OCI-LY1 (cell line): Measurements from ENCODE around the gene OR56A4.

Experiments
- H2AFZ ChIP-seq: fragments of 200-600 bp; sonication (generic), shearing (Covaris generic); 2 replicates; pipeline ENCODE4 v1.6.0; 2014; ENCODE audit warnings: antibody characterized with exemption, mild to moderate bottlenecking, low read length
- H3F3A ChIP-seq: fragments of 200-600 bp; sonication (generic), shearing (Covaris generic); 2 replicates; pipeline ENCODE4 v1.6.0; 2014; ENCODE audit warnings: mild to moderate bottlenecking, antibody characterized with exemption, low read length, moderate library complexity; ENCODE audit not compliant: insufficient read depth
- H3K27ac ChIP-seq: fragments of 200-600 bp; sonication (generic); 2 replicates; pipeline ENCODE4 v1.5.1; 2014; ENCODE audit warnings: low read length, mixed run types, mild to moderate bottlenecking, low read depth; ENCODE audit not compliant: poor library complexity, severe bottlenecking
- H3K27me3 ChIP-seq: fragments of 200-600 bp; sonication (generic); 2 replicates; pipeline ENCODE4 v1.6.0; 2014; ENCODE audit warnings: antibody characterized with exemption, mild to moderate bottlenecking, low read length, moderate library complexity; ENCODE audit not compliant: insufficient read depth
- H3K36me3 ChIP-seq: fragments of 200-600 bp; sonication (generic); 2 replicates; pipeline ENCODE4 v1.6.1; 2014; ENCODE audit warnings: mild to moderate bottlenecking, antibody characterized with exemption, low read length, moderate library complexity, mixed read lengths; ENCODE audit not compliant: insufficient read depth
- H3K4me1 ChIP-seq: fragments of 200-600 bp; sonication (generic); 2 replicates; pipeline ENCODE4 v1.5.1; 2014; ENCODE audit warnings: mild to moderate bottlenecking, low read length, moderate library complexity; ENCODE audit not compliant: insufficient read depth, severe bottlenecking
- H3K4me2 ChIP-seq: fragments of 200-600 bp; sonication (generic), shearing (Covaris generic); 2 replicates; pipeline ENCODE4 v1.6.1; 2014; ENCODE audit warnings: low read length
- H3K4me3 ChIP-seq: fragments of 200-600 bp; sonication (generic); 2 replicates; pipeline ENCODE4 v1.5.1; 2014; ENCODE audit warnings: low read length, low read depth, mild to moderate bottlenecking, mixed read lengths; ENCODE audit not compliant: poor library complexity, severe bottlenecking
- H3K79me2 ChIP-seq: fragments of 200-600 bp; shearing (Covaris generic); 2 replicates; pipeline ENCODE4 v1.6.1; 2016; ENCODE audit warnings: mixed run types, low read length, mixed read lengths; ENCODE audit not compliant: insufficient read depth
- H3K9ac ChIP-seq: fragments of 200-600 bp; sonication (generic), shearing (Covaris generic); 2 replicates; pipeline ENCODE4 v1.6.1; 2014; ENCODE audit warnings: mild to moderate bottlenecking, low read length, mixed read lengths
- H3K9me2 ChIP-seq: fragments of 200-600 bp; sonication (generic), shearing (Covaris generic); 2 replicates; pipeline ENCODE4 v1.6.1; 2014; ENCODE audit warnings: low read depth, mild to moderate bottlenecking, low read length, mixed read lengths
- H3K9me3 ChIP-seq: fragments of 200-600 bp; shearing (Covaris generic); 2 replicates; pipeline ENCODE4 v1.6.1; 2014; ENCODE audit warnings: low read length, mixed read lengths
- H4K20me1 ChIP-seq: fragments of 200-600 bp; sonication (generic), shearing (Covaris generic); 2 replicates; pipeline ENCODE4 v1.6.0; 2016; ENCODE audit warnings: mild to moderate bottlenecking, low read length; ENCODE audit not compliant: insufficient read depth
- CTCF ChIP-seq: fragments of 200-600 bp; sonication (generic), shearing (Covaris generic); IDR thresholded peaks from 2 replicates; pipeline ENCODE4 v1.5.1; 2017; ENCODE audit warnings: mild to moderate bottlenecking, antibody characterized with exemption, low read length, moderate library complexity, mixed read lengths
- EZH2 ChIP-seq: fragments of 200-600 bp; sonication (generic), shearing (Covaris generic); IDR thresholded peaks from 2 replicates; pipeline ENCODE4 v1.8.0; 2017; ENCODE audit warnings: borderline replicate concordance, mixed run types, mild to moderate bottlenecking, antibody characterized with exemption, low read length, moderate library complexity, mixed read lengths

Gene OR56A4

GRCh38 chr11:6025056-6025455 is 18.3 kb upstream of the OR56A4 start:
- Histone ChIP-seq H4K20me1 (no peaks in the 10 kb centered on the region), H3K4me2 (no peak overlapping the region), H3K27ac (no peak overlapping the region), H3K9me3 (no peaks in the 10 kb centered on the region), H3K79me2 (no peaks in the 10 kb centered on the region), H3K27me3 (no peaks in the 10 kb centered on the region), H3K9me2 (no peaks in the 10 kb centered on the region), H3K4me3 (no peak overlapping the region), H2AFZ (no peak overlapping the region), H3K36me3 (no peaks in the 10 kb centered on the region), H3K9ac (no peak overlapping the region), H3F3A (no peaks in the 10 kb centered on the region), H3K4me1 (no peaks in the 10 kb centered on the region)
- TF ChIP-seq EZH2, result no peak
- no peak for TF ChIP-seq CTCF

- Histone ChIP-seq H4K20me1 (no peaks in the 10 kb centered on the region), H3K79me2 (no peaks in the 10 kb centered on the region), H3K27me3 (no peaks in the 10 kb centered on the region), H3K4me2 (no peak overlapping the region), H2AFZ (no peak overlapping the region), H3K4me1 (no peaks in the 10 kb centered on the region), H3K9me2 (no peaks in the 10 kb centered on the region), H3K9me3 (no peaks in the 10 kb centered on the region), H3K4me3 (no peak overlapping the region), H3K36me3 (no peaks in the 10 kb centered on the region), H3K27ac (no peak overlapping the region), H3K9ac (no peak overlapping the region), H3F3A (no peaks in the 10 kb centered on the region)
- TF ChIP-seq CTCF (peak; percentile 56), EZH2 (no peak)
Measured at GRCh38 chr11:6022956-6023355, 16.2 kb upstream of the OR56A4 start.

- Histone ChIP-seq H3K9me3 (no peaks in the 10 kb centered on the region), H3K27me3 (no peaks in the 10 kb centered on the region), H3K4me2 (no peak overlapping the region), H3K4me3 (no peak overlapping the region), H3F3A (no peaks in the 10 kb centered on the region), H2AFZ (no peak overlapping the region), H3K36me3 (no peaks in the 10 kb centered on the region), H3K9me2 (no peaks in the 10 kb centered on the region), H4K20me1 (no peaks in the 10 kb centered on the region), H3K79me2 (no peaks in the 10 kb centered on the region), H3K9ac (no peak overlapping the region), H3K27ac (no peak overlapping the region), H3K4me1 (no peaks in the 10 kb centered on the region)
- TF ChIP-seq CTCF (no peak), EZH2 (no peak)
Measured at GRCh38 chr11:6013042-6013441, 6.3 kb upstream of the OR56A4 start.
